K562 (cell line): ENCODE data around the gene MED31. TPM values are rescaled to one million over a fixed set of nuclear protein-coding genes. Genes with fewer than 3 reads are reported as not detected.

Source experiments
- CSDE1 ChIP-seq, 2 experiments: fragments of 450-650 bp; IDR thresholded peaks; 2 replicates each; pipeline ENCODE4 v1.6.1; 2016; ENCODE audit warnings: mild to moderate bottlenecking in 1 of 2
- CTBP1 ChIP-seq: fragments of 450-650 bp; IDR thresholded peaks from 2 replicates; pipeline ENCODE4 v1.6.1; 2016; ENCODE audit warnings: borderline replicate concordance
- DNMT1 ChIP-seq: fragments of 450-650 bp; IDR thresholded peaks from 2 replicates; pipeline ENCODE4 v1.6.1; 2016; ENCODE audit warnings: antibody characterized with exemption, mild to moderate bottlenecking
- EGR1 ChIP-seq: fragments of 450-650 bp; conservative IDR thresholded peaks from 2 replicates; pipeline ENCODE4 v1.6.1; 2017; ENCODE audit warnings: mild to moderate bottlenecking
- FOXJ2 ChIP-seq: fragments of 200-800 bp; sonication (Bioruptor generic); IDR thresholded peaks from 2 replicates; pipeline ENCODE4 v1.6.1; 2016; ENCODE audit warnings: missing genetic modification characterization, missing compliant biosample characterization
- FUS ChIP-seq: fragments of 200-400 bp; formaldehyde crosslinking; optimal IDR thresholded peaks from 2 replicates; pipeline ENCODE3; 2017; ENCODE audit warnings: low read depth, low read length
- HCFC1 ChIP-seq: IDR thresholded peaks from 2 replicates; pipeline ENCODE4 v1.6.1; 2012; ENCODE audit warnings: low read depth, low read length, improper control_type of control experiment
- KLF13 ChIP-seq: fragments of 450-650 bp; IDR thresholded peaks from 2 replicates; pipeline ENCODE4 v1.6.1; 2016; ENCODE audit warnings: missing genetic modification characterization, low read depth, mild to moderate bottlenecking, missing compliant biosample characterization, moderate library complexity, borderline replicate concordance
- LARP7 ChIP-seq: fragments of 450-650 bp; IDR thresholded peaks from 2 replicates; pipeline ENCODE4 v1.6.1; 2016
- LCOR ChIP-seq: sonication (generic); formaldehyde crosslinking; IDR thresholded peaks from 2 replicates; pipeline ENCODE4 v1.8.0; 2022; ENCODE audit warnings: mild to moderate bottlenecking, missing genetic modification reagents
- NFRKB ChIP-seq: fragments of 450-650 bp; IDR thresholded peaks from 2 replicates; pipeline ENCODE4 v1.6.1; 2016; ENCODE audit warnings: low read depth
- PKNOX1 ChIP-seq: fragments of 450-650 bp; IDR thresholded peaks from 2 replicates; pipeline ENCODE4 v1.6.1; 2016
- POLR2A ChIP-seq: fragments of 450-650 bp; conservative IDR thresholded peaks from 2 replicates; pipeline ENCODE4 v1.6.1; 2016
- POLR2AphosphoS5 ChIP-seq: IDR thresholded peaks from 2 replicates; pipeline ENCODE4 v1.6.1; 2011; ENCODE audit warnings: mild to moderate bottlenecking, low read depth, low read length, moderate library complexity; ENCODE audit not compliant: control insufficient read depth, insufficient read depth
- POLR2B ChIP-seq: fragments of 450-650 bp; IDR thresholded peaks from 2 replicates; pipeline ENCODE4 v1.6.1; 2018; ENCODE audit warnings: low read depth; ENCODE audit not compliant: partially characterized antibody
- POLR3A ChIP-seq: IDR thresholded peaks from 2 replicates; pipeline ENCODE4 v1.6.1; 2011; ENCODE audit warnings: borderline replicate concordance, mild to moderate bottlenecking, moderate library complexity; ENCODE audit not compliant: insufficient read length, insufficient read depth; ENCODE audit errors: extremely low read depth
- RBFOX2 ChIP-seq: fragments of 200-400 bp; formaldehyde crosslinking; IDR thresholded peaks from 2 replicates; pipeline ENCODE4 v1.6.1; 2017; ENCODE audit warnings: low read depth, mild to moderate bottlenecking, low read length, moderate library complexity
- RBM14 ChIP-seq: fragments of 200-400 bp; formaldehyde crosslinking; IDR thresholded peaks from 2 replicates; pipeline ENCODE4 v1.6.1; 2018; ENCODE audit warnings: low read depth, mild to moderate bottlenecking, low read length, moderate library complexity, borderline replicate concordance; ENCODE audit not compliant: insufficient read depth
- RCOR1 ChIP-seq, 2 experiments: IDR thresholded peaks; 2 replicates each; pipeline ENCODE4 v1.6.1; 2012; ENCODE audit warnings: low read depth in 2 of 2, low read length in 2 of 2, borderline replicate concordance in 1 of 2, improper control_type of control experiment in 1 of 2
- RFX1 ChIP-seq: fragments of 450-650 bp; IDR thresholded peaks from 2 replicates; pipeline ENCODE4 v1.6.1; 2016; ENCODE audit warnings: mild to moderate bottlenecking, moderate library complexity
- YY1 ChIP-seq, 3 experiments: IDR thresholded peaks; 2 replicates each; pipeline ENCODE4 v1.6.1; 2011; ENCODE audit warnings: low read length in 2 of 3, mild to moderate bottlenecking in 2 of 3, moderate library complexity in 2 of 3, borderline replicate concordance in 1 of 3, control low read depth in 1 of 3, low read depth in 1 of 3; ENCODE audit not compliant: insufficient read depth in 3 of 3, insufficient replicate concordance in 2 of 3, control insufficient read depth in 1 of 3, insufficient read length in 1 of 3; ENCODE audit errors: extremely low read depth in 1 of 3
- ZNF121 ChIP-seq: sonication (generic); formaldehyde crosslinking; conservative IDR thresholded peaks from 2 replicates; pipeline ENCODE4 v1.8.0; 2022; ENCODE audit warnings: missing genetic modification reagents
- ZNF76 ChIP-seq: fragments of 250-450 bp; sonication (Bioruptor Pico); IDR thresholded peaks from 2 replicates; pipeline ENCODE4 v1.4.0; 2020; ENCODE audit warnings: mild to moderate bottlenecking, moderate library complexity, borderline replicate concordance
- polyA plus RNA-seq, 8 experiments: library from polyadenylated mRNA; depleted of rRNA in 4 of 8; stranded (reverse) in 5 of 8; unstranded in 3 of 8; fragments of >200 nt; fragmentation: Nextera tagmentation in 2 of 8; fragmentation: Illumina TruSeq in 1 of 8; extraction: Ambion mirVana in 2 of 8; extraction: Trizol in 1 of 8; gene quantifications; 2 replicates each; pipeline versions ENCODE4 v1.2.1 to v1.2.3, GENCODE V29; 2011 to 2014; ENCODE audit warnings: inconsistent platforms in 1 of 8, missing spikeins in 1 of 8
- total RNA-seq, 7 experiments: library from RNA; depleted of rRNA in 6 of 7; stranded (reverse); fragments of >200 nt in 6 of 7; fragmentation: Illumina TruSeq in 2 of 7; extraction: Trizol in 2 of 7; gene quantifications; 2 replicates each; pipeline versions ENCODE4 v1.2.1 to v1.2.3, GENCODE V29; 2011 to 2021; ENCODE audit warnings: low replicate concordance in 1 of 7
- TF ChIP-seq, protein P1 (sequence below): fragments of 200-800 bp; sonication (Bioruptor generic); IDR thresholded peaks from 2 replicates; pipeline ENCODE4 v1.6.1; 2017; ENCODE audit warnings: missing genetic modification characterization, missing compliant biosample characterization
- TF ChIP-seq, protein P2 (sequence below): fragments of 200-800 bp; sonication (Bioruptor generic); IDR thresholded peaks from 2 replicates; pipeline ENCODE4 v1.6.1; 2017; ENCODE audit warnings: missing genetic modification characterization, missing compliant biosample characterization

MED31 gene
- total and polyA plus RNA-seq, 9 of the 15 experiments (the other 6 are each of a cell fraction or from before 2014, with no cell fraction given), result 6.4 to 39.9 (median 14.6) TPM

DNA sequence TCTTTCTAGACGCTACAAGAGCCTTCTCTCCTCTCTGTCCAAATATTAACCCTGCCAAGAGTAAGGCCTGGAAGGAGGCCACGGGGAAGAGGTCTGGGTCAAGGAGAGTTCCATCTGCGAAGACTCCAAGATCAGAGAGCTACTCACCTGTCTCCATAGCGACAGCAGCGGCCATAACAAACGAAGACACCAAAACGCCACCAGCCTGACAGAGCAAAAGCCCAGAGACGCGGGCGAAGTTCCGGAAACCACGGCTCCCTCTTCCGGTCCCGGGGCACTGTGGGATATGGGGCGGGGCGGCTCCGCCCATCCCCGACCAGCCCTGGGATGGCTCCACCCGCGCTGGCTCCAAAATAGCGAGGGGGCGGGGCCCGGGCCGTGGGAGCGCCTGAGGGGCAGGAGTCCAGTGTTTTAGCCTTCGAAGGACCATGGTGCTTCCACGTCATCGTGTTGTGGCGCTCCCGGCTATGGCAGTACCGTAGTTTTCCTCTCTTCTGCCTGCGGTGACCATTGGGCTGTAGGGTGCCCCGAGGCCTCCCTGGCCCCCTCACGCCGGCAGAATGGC lies at the start of gene MED31, which contains the start of gene C17orf100 (continued):
- TF ChIP-seq PKNOX1 (peak; percentile 51), YY1 (IDR thresholded peaks at IDR 0.05; ENCODE audit: borderline replicate concordance in 1 of 3, control insufficient read depth in 1 of 3, extremely low read depth in 1 of 3, insufficient read depth in 3 of 3, insufficient read length in 1 of 3, insufficient replicate concordance in 2 of 3, low read depth in 1 of 3, low read length in 2 of 3) (peak in 2 of 3 experiments; percentile 81 to 86), FUS (no peak), RCOR1 (IDR thresholded peaks at IDR 0.05; ENCODE audit: borderline replicate concordance in 1 of 2, low read depth in 2 of 2, low read length in 2 of 2) (0 out of 4 replicates have a peak, but pooled peaks of 1 of the 2 experiments have one; percentile 11), FOXJ2 (tag) (peak; percentile 89), POLR2A (peak; percentile 78), LARP7 (no peak), POLR3A (no peak), POLR2B (peak; percentile 53), RBM14 (no peak), ZNF76 (CRISPR knock-in tag) (no peak), POLR2AphosphoS5 (peak; percentile 64; the same call in 1 of the 2 replicates), ZNF121 (no peak), RFX1 (peak; percentile 93), HCFC1 (peak; percentile 57), NFRKB (0 out of 2 replicates have a peak, but pooled peaks have one; percentile 38), KLF13 (tag) (0 out of 2 replicates have a peak, but pooled peaks have one; percentile 7), RBFOX2 (peak; percentile 75), CTBP1 (peak; percentile 19; the same call in 1 of the 2 replicates), EGR1 (peak; percentile 36; the same call in 1 of the 2 replicates), LCOR (peak; percentile 71; the same call in 1 of the 2 replicates), DNMT1 (no peak), CSDE1 (IDR thresholded peaks at IDR 0.05) (peak in 1 of 2 experiments; percentile 30; a peak in 1 of 4 replicates)
- TF ChIP-seq, protein P1, sequence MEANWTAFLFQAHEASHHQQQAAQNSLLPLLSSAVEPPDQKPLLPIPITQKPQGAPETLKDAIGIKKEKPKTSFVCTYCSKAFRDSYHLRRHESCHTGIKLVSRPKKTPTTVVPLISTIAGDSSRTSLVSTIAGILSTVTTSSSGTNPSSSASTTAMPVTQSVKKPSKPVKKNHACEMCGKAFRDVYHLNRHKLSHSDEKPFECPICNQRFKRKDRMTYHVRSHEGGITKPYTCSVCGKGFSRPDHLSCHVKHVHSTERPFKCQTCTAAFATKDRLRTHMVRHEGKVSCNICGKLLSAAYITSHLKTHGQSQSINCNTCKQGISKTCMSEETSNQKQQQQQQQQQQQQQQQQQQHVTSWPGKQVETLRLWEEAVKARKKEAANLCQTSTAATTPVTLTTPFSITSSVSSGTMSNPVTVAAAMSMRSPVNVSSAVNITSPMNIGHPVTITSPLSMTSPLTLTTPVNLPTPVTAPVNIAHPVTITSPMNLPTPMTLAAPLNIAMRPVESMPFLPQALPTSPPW (CRISPR knock-in tag), result peak; percentile 76
- TF ChIP-seq, protein P2, sequence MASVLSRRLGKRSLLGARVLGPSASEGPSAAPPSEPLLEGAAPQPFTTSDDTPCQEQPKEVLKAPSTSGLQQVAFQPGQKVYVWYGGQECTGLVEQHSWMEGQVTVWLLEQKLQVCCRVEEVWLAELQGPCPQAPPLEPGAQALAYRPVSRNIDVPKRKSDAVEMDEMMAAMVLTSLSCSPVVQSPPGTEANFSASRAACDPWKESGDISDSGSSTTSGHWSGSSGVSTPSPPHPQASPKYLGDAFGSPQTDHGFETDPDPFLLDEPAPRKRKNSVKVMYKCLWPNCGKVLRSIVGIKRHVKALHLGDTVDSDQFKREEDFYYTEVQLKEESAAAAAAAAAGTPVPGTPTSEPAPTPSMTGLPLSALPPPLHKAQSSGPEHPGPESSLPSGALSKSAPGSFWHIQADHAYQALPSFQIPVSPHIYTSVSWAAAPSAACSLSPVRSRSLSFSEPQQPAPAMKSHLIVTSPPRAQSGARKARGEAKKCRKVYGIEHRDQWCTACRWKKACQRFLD (CRISPR knock-in tag), result peak; percentile 60; the same call in 1 of the 2 replicates
